ENCODE data around the gene OAS2.

GRCh38 chr12:112997506-112997905 is 19.2 kb downstream of the OAS2 start:
- TF ChIP-seq EP300 (IDR thresholded peaks at IDR 0.05): no peak
- no peak for TF ChIP-seq CTCF (IDR thresholded peaks at IDR 0.05)
- no peak for TF ChIP-seq POLR2AphosphoS5 (IDR thresholded peaks at IDR 0.05)

All from stomach (tissue), 4 donors.